ENCODE data around the gene TBX5. TPM values are rescaled to one million over a fixed set of nuclear protein-coding genes. Genes with fewer than 3 reads are reported as not detected.

Gene TBX5
- total RNA-seq, 1 donor from 2014 or later: not detected

DNA sequence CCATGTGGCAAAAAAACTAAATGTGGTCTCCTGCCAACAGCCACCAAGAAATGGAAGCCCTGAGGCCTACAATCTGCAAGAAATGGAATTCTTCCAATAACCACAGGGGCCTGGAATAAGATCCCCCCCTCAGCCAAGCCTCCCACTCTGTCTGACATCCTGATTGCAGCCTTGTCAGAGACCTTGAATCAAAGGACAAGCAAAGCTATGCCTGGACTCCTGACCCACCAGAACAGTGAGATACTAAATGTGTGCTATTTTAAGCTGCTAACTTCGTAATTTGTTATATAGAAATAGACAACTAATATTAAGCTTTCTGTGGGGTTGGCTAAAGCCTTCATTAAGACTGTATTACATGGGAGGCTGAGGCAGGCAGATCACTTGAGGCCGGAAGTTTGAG is 77.7 kb downstream of the TBX5 start:
- intact Hi-C loops (cut with micrococcal nuclease): no loop called here

DNA sequence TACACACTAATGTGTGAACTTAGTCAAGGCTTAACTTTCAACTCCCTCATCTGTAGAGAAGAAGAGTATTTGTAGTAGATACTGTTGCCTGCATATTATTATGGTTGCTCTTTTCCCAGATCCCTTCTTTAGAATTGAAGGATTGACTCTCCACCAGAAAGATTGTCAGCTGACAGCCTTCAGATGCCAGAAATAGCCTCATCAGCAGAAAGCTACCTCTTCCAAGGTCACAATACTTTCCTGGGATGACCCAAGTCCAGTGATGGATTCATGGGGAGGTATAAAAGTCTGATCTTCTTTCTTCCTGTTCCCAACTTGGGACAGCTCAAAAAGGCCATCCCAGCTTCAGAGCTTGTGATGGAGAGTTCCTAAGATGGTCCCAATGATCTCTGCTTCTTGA is 78.2 kb downstream of the TBX5 start:
- intact Hi-C loops (cut with micrococcal nuclease): no loop called here

DNA sequence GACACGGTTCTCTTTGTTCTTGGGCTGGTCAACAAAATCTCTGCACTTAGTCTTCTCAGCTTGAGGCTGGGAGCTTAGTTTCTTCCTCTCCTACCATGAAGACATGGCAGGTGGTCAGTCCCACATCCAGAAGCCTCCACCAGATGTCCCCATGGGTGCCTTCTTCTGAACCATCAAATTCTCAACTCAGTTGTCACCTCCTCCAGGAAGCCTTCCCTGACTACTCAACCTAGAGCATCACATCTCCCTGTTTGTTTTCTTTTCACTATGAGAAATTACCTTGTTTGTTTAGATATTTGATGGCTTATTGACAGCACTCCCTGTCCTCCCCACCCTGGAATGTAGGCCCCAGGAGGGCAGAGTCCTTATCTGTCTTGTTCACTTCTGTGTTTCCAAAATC is 84.4 kb downstream of the TBX5 start:
- intact Hi-C loops (cut with micrococcal nuclease): no loop called here

DNA sequence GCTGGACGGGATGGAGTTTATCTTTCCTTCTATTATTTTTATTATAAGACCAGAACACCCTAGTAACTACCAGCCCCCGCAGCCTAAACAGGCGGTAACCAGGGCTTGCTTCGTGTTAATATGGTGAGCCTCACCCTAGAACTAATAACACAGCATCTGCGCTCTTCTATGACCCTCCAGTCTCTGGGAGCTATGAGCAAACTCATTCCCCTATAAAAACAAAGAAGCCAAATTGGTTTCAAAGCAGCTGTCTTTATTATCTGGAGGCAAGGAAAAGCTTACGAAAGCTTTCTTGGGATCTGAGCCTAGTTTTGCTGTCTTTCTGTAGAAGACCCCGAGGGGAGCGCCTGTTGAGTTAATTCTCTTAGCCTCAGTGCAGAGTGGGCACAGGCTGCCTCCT is 85.0 kb downstream of the TBX5 start:
- intact Hi-C loops (cut with micrococcal nuclease): no loop called here

DNA sequence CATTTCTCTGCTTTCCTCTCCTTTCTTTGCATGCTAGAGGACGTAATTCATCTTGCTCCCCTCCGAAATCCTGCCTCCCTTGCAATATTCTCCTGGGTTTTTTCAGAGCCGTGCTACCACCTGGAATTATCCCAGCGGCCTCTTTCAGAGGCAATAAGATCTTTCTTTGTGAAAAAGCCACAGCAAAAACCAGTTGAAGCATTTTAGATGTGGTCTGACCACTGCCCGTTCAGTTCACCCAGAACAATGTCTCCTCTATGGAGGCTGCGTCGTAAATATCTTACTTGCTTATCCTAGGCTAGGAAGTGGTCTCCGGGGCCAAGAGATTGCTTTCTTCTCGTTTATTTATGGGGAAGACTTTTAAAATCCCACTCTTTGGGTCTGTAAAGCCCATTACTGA is 85.8 kb downstream of the TBX5 start:
- intact Hi-C loops (cut with micrococcal nuclease): no loop called here

DNA sequence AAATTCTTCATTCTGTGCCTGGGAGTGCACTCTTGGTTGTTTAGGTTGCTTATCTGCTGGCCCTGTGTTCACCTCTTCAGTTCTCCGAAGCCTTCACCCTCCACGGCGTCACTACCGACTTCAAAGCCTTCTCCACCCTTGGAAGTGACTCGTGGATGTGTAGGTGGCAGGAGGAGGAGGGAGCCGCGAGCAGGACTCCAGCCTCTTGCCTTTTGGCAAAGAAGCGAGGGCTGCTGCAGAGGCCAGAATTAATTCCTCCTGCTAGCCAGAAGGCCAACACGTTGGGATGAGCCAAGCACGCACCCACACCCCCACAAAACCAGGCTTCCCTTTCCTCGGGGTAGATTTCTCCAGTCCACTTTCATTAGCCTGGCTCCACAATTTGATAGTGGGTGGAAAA is 86.5 kb downstream of the TBX5 start:
- intact Hi-C loops (cut with micrococcal nuclease): no loop called here

DNA sequence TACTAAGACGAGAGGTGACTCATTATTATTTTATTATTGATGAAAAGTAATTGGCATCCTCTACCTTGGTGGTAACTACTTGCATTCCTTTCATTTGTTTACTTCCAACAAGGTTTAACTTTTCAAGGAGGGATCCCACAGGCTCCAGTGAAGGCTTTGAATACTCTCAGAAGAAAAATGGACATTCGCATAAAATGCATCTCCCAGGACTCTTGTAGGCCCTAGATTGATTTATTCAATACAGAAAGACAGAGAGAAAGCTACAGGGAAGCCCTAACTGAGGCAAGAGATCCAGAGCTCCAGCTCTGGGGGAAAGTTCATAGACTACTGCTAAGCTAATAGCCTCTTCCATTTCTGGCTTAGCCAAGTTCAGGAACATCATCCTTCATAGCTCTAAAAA is 87.0 kb downstream of the TBX5 start:
- intact Hi-C loops (cut with micrococcal nuclease): no loop called here

DNA sequence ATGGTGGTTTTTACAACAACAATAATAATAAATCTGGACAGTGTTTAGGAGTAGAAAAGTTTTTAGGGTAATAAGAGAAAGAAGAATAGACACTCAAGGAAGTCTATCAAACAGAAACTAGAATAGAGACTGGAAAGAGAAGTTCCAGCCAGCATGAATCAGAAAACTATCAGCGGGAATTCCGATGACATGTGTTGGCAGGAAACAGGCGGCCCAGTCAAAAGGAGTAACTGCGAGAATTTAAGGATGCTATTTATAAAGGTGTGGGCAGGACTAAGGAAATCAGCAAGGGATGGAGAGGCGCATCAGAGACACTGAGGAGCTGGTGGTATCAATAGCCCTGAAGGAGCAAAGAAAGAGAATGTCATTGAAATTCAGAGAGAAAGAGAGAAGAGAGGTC is 89.9 kb downstream of the TBX5 start:
- intact Hi-C loops (cut with micrococcal nuclease): no loop called here

DNA sequence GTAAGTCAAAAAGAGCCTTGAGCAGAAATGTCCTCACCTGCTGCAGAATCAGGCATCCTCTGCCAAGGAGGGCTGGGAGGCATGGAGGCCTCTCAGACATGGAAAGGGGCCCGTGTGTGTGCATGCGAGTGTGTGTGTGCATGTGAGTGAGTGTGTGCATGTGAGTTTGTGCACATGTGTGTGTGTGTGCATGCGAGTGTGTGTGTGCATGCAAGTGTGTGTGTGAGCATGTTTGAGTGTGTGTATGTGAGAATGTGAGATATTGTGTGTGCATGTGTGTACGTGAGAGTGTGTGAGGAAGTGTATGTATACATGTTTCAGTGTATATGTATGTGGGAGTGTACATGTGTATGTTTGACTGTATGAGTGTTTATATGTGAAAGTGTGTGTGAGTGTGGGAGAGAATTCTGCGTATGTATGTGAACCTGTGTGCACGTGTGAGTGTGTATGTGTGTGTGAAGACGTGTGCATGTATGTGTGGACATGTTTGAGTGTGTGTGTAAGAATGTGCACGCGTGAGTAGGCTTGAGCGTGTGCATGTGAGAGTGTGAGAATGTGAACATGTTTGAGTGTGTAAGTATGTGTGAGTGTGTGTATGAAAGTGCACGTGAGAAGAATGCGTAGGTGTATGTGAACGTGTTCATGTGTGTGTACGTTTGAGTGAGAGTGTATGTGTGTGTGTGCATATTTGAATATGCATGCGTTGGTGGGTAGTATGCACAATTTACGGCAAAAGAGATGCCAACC is 90.8 kb downstream of the TBX5 start:
- intact Hi-C loops (cut with micrococcal nuclease): no loop called here

DNA sequence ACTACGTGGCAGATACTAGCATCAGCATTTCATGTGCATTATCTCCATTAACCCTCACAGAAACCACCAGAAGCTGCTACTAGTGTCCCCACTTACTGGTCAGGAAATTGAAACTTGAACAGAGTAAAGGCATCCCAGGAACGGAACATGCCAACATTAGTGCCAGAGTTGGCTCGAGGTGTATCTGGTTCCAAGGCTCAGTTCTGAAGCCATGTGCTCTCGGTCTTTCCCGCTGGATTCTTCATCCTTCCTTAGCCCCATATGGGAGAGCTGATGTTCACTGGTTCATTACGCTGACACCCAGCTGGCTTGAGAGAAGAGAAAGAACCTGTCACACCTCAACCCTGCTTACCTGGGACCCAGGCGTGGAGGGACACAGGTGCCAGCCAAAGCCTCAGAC is 91.5 kb downstream of the TBX5 start:
- intact Hi-C loops (cut with micrococcal nuclease): no loop called here

DNA sequence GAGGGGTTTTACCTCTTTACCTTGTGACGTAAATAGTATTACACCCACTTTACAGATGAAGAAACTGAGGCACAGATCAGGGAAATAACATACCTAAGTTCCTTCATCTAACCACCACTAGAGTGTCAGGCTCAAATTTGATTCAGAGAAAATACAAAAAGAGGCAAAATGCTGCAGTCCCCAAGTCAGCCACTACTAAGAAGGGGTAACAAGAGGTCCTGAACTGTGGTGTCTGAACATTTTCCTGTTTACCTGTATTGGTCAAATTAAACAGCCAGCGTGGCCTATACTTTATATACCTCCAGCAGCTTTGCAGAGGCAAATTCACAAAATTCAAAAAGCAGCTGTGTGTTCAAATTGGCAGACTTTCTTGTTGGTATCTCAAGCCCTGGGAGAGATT is 92.0 kb downstream of the TBX5 start:
- intact Hi-C loops (cut with micrococcal nuclease): no loop called here

DNA sequence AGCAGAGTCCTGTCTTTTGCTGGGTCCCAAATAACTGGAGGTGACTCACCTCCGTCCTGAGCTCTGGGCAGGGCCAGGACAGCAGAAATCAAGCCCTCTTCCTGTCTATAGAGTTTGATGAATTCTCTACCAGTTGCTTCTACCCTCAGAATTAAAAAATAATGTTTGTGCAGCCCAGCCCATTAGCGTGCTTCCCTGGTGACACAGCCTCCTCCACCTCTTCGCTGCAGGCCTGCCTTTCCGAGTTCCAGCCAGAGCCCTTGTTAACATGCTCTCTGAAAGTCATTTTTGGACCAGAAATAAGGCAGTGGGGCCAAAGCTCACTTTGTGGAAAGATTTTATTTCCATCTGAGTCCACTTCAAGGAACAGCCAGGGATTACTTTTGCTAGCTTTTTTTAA is 94.0 kb downstream of the TBX5 start:
- intact Hi-C loops (cut with micrococcal nuclease): no loop called here

DNA sequence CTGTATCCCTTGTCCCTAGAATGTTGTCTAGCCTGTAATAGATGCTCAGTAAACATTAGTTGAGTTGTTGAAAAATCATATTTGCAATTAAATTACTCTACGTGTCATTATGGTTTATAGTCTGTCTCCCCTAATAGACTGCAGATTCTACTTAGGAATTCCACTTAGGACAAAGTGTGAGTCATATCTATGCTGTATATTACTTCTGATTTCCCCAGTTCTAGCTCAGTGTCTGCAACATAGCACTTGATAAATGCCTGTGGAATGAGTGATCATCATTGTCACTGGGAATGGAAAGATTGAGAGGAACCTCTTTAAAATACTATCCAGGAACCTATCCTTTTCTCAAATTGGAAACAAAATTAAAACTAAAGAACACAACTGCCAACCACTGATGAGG is 99.3 kb downstream of the TBX5 start:
- intact Hi-C loops (cut with micrococcal nuclease): no loop called here

DNA sequence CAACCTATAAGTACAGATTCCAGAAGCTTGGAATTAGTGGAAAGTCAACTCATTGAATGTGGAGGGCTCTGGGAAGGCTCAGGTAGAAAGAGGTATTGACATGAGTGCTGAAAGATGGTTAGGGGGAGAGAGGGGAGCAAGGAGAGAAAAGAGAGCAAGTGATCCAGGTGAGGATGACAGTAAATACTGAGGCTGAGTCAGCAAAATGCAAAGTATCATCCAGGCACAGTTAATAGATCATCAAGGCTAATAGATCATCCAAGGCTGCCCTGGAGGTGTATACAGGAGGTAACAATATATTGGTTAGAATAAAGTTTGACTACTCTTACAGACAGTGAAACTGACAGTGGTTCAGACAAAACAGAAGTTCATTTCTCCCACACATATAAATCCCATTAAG is 100.5 kb downstream of the TBX5 start:
- intact Hi-C loops (cut with micrococcal nuclease): no loop called here

All from T-helper 2 cell treated with Interferon-gamma antibody and Interleukin-4, amounts not matched to agents 100 ng/mL and 5 ng/mL, for 36 hours (primary cell).